OCI-LY1 (cell line): Measurements from ENCODE around the gene ALS2CL.

ENCODE experiments used
- EZH2 ChIP-seq: fragments of 200-600 bp; sonication (generic), shearing (Covaris generic); IDR thresholded peaks from 2 replicates; pipeline ENCODE4 v1.8.0; 2017; ENCODE audit warnings: borderline replicate concordance, mixed run types, mild to moderate bottlenecking, antibody characterized with exemption, low read length, moderate library complexity, mixed read lengths
- TF ChIP-seq, protein P1 (sequence below): fragments of 200-600 bp; sonication (generic), shearing (Covaris generic); IDR thresholded peaks from 2 replicates; pipeline ENCODE4 v1.5.1; 2017; ENCODE audit warnings: mild to moderate bottlenecking, antibody characterized with exemption, low read length, moderate library complexity, mixed read lengths

DNA sequence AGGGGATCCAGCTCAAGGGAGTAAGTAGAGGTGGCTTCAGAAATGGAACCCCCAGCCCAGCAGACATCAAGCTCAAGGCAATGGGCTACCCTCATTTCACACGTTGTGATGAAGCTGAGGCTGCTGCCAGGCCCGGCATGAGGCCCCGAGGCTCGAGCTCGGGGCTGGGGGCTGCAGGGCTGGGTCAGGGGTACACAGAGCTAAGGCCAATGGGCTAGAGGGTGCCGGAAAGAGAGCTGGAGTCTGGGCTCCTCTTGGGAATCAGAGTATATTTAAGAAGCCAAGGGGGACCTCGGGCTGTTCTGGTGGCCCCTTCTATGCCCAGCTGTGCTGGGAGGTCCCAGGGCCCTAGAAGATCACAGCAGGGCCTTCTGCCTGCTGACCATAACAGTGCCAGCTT lies 16.8 kb upstream of the ALS2CL start:
- no peak for TF ChIP-seq EZH2
- TF ChIP-seq, protein P1, sequence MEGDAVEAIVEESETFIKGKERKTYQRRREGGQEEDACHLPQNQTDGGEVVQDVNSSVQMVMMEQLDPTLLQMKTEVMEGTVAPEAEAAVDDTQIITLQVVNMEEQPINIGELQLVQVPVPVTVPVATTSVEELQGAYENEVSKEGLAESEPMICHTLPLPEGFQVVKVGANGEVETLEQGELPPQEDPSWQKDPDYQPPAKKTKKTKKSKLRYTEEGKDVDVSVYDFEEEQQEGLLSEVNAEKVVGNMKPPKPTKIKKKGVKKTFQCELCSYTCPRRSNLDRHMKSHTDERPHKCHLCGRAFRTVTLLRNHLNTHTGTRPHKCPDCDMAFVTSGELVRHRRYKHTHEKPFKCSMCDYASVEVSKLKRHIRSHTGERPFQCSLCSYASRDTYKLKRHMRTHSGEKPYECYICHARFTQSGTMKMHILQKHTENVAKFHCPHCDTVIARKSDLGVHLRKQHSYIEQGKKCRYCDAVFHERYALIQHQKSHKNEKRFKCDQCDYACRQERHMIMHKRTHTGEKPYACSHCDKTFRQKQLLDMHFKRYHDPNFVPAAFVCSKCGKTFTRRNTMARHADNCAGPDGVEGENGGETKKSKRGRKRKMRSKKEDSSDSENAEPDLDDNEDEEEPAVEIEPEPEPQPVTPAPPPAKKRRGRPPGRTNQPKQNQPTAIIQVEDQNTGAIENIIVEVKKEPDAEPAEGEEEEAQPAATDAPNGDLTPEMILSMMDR = no peak
